ENCODE data around the gene PTRHD1. TPM values are rescaled to one million over a fixed set of nuclear protein-coding genes. Genes with fewer than 3 reads are reported as not detected.

PTRHD1 gene
- total RNA-seq, 1 donor from 2014 or later, result 41.6 TPM

- H3K9ac ChIP-seq, result no peak overlapping the region
- peaks cover 32% of the 10 kb centered on the region for H3K36me3 Mint-ChIP-seq
- H3K27ac Mint-ChIP-seq, result peak overlapping the region; percentile 64
- H3K9me3 Mint-ChIP-seq, result no peaks in the 10 kb centered on the region
- TF ChIP-seq EZH2phosphoT487 (IDR thresholded peaks at IDR 0.05) (no peak), EZH2 (IDR thresholded peaks at IDR 0.05) (no peak)
- TF ChIP-seq, protein P1, sequence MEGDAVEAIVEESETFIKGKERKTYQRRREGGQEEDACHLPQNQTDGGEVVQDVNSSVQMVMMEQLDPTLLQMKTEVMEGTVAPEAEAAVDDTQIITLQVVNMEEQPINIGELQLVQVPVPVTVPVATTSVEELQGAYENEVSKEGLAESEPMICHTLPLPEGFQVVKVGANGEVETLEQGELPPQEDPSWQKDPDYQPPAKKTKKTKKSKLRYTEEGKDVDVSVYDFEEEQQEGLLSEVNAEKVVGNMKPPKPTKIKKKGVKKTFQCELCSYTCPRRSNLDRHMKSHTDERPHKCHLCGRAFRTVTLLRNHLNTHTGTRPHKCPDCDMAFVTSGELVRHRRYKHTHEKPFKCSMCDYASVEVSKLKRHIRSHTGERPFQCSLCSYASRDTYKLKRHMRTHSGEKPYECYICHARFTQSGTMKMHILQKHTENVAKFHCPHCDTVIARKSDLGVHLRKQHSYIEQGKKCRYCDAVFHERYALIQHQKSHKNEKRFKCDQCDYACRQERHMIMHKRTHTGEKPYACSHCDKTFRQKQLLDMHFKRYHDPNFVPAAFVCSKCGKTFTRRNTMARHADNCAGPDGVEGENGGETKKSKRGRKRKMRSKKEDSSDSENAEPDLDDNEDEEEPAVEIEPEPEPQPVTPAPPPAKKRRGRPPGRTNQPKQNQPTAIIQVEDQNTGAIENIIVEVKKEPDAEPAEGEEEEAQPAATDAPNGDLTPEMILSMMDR (IDR thresholded peaks at IDR 0.05), result no peak
- peak overlapping the region; percentile 8 for H3K4me3 Mint-ChIP-seq
- H3K27me3 Mint-ChIP-seq (ENCODE audit: insufficient read depth, low read depth), result peaks cover 18% of the 10 kb centered on the region
- no peaks in the 10 kb centered on the region for H3K27me3 ChIP-seq
- peak; percentile 23 for DNase-seq (ENCODE audit: low spot score)
- H2AFZ ChIP-seq (replicated peaks), result no peak overlapping the region
- H3K36me3 ChIP-seq, result no peaks in the 10 kb centered on the region
- H3K4me1 ChIP-seq, result peaks cover 23% of the 10 kb centered on the region
- peak overlapping the region; percentile 56 for H3K27ac ChIP-seq
- peaks cover 24% of the 10 kb centered on the region for H3F3A ChIP-seq (ENCODE audit: low read depth)
- H3K4me1 Mint-ChIP-seq, result peaks cover 34% of the 10 kb centered on the region
- H3K9me3 ChIP-seq (ENCODE audit: low read depth), result no peaks in the 10 kb centered on the region
- no peaks in the 10 kb centered on the region for H3K79me2 ChIP-seq (ENCODE audit: low read depth)
- no peak overlapping the region for H3K4me3 ChIP-seq
- peaks cover 7% of the 10 kb centered on the region for H4K20me1 ChIP-seq (ENCODE audit: low read depth)
- peak overlapping the region; percentile 25 for H3K4me2 ChIP-seq
These were observed 39.3 kb upstream of the PTRHD1 start for GRCh38 chr2:24832521-24832920.

- Histone ChIP-seq H3K9me3 (ENCODE audit: low read depth) (no peaks in the 10 kb centered on the region), H3K36me3 (no peaks in the 10 kb centered on the region), H3F3A (ENCODE audit: low read depth) (peaks cover 28% of the 10 kb centered on the region), H3K27ac (peak overlapping the region; percentile 56), H3K4me3 (no peak overlapping the region), H2AFZ (replicated peaks) (no peak overlapping the region), H3K27me3 (no peaks in the 10 kb centered on the region), H3K9ac (no peak overlapping the region), H4K20me1 (ENCODE audit: low read depth) (peaks cover 9% of the 10 kb centered on the region), H3K4me1 (peaks cover 23% of the 10 kb centered on the region), H3K79me2 (ENCODE audit: low read depth) (no peaks in the 10 kb centered on the region), H3K4me2 (peak overlapping the region; percentile 25)
- Mint-ChIP-seq H3K27me3 (ENCODE audit: insufficient read depth, low read depth) (peaks cover 18% of the 10 kb centered on the region), H3K27ac (peak overlapping the region; percentile 64), H3K4me1 (peaks cover 36% of the 10 kb centered on the region), H3K4me3 (peak overlapping the region; percentile 8), H3K36me3 (peaks cover 32% of the 10 kb centered on the region), H3K9me3 (no peaks in the 10 kb centered on the region)
- TF ChIP-seq, protein P1 (IDR thresholded peaks at IDR 0.05), result no peak
- TF ChIP-seq EZH2 (IDR thresholded peaks at IDR 0.05) (no peak), EZH2phosphoT487 (IDR thresholded peaks at IDR 0.05) (no peak)
- peak; percentile 78 for DNase-seq (ENCODE audit: low spot score)
These were observed 38.9 kb upstream of the PTRHD1 start for GRCh38 chr2:24832073-24832461.

- no peak overlapping the region for H3K4me2 ChIP-seq
- no peaks in the 10 kb centered on the region for H3K9me3 ChIP-seq (ENCODE audit: low read depth)
- Mint-ChIP-seq H3K4me3 (no peak overlapping the region), H3K27me3 (ENCODE audit: insufficient read depth, low read depth) (peaks cover 18% of the 10 kb centered on the region), H3K4me1 (peaks cover 36% of the 10 kb centered on the region), H3K36me3 (peaks cover 30% of the 10 kb centered on the region), H3K27ac (peak overlapping the region; percentile 57), H3K9me3 (no peaks in the 10 kb centered on the region)
- TF ChIP-seq EZH2phosphoT487 (IDR thresholded peaks at IDR 0.05), result no peak
- TF ChIP-seq, protein P1 (IDR thresholded peaks at IDR 0.05), result no peak
- no peak for TF ChIP-seq EZH2 (IDR thresholded peaks at IDR 0.05)
- H3K27me3 ChIP-seq, result no peaks in the 10 kb centered on the region
- H3K79me2 ChIP-seq (ENCODE audit: low read depth), result no peaks in the 10 kb centered on the region
- no peak overlapping the region for H3K27ac ChIP-seq
- H3K4me1 ChIP-seq, result peaks cover 23% of the 10 kb centered on the region
- DNase-seq (ENCODE audit: low spot score), result no peak
- peaks cover 33% of the 10 kb centered on the region for H3F3A ChIP-seq (ENCODE audit: low read depth)
- no peak overlapping the region for H2AFZ ChIP-seq (replicated peaks)
- H3K36me3 ChIP-seq, result no peaks in the 10 kb centered on the region
- peaks cover 9% of the 10 kb centered on the region for H4K20me1 ChIP-seq (ENCODE audit: low read depth)
- no peak overlapping the region for H3K4me3 ChIP-seq
- H3K9ac ChIP-seq, result no peak overlapping the region
These were observed 38.3 kb upstream of the PTRHD1 start for GRCh38 chr2:24831221-24832072.
